ENCODE data around the gene CXCL16. TPM values are rescaled to one million over a fixed set of nuclear protein-coding genes. Genes with fewer than 3 reads are reported as not detected.

Gene CXCL16
- total and polyA plus RNA-seq, 2 of the 13 experiments (the other 11 are each of a cell fraction or from before 2014, with no cell fraction given), result 9.4 to 101 TPM

DNA sequence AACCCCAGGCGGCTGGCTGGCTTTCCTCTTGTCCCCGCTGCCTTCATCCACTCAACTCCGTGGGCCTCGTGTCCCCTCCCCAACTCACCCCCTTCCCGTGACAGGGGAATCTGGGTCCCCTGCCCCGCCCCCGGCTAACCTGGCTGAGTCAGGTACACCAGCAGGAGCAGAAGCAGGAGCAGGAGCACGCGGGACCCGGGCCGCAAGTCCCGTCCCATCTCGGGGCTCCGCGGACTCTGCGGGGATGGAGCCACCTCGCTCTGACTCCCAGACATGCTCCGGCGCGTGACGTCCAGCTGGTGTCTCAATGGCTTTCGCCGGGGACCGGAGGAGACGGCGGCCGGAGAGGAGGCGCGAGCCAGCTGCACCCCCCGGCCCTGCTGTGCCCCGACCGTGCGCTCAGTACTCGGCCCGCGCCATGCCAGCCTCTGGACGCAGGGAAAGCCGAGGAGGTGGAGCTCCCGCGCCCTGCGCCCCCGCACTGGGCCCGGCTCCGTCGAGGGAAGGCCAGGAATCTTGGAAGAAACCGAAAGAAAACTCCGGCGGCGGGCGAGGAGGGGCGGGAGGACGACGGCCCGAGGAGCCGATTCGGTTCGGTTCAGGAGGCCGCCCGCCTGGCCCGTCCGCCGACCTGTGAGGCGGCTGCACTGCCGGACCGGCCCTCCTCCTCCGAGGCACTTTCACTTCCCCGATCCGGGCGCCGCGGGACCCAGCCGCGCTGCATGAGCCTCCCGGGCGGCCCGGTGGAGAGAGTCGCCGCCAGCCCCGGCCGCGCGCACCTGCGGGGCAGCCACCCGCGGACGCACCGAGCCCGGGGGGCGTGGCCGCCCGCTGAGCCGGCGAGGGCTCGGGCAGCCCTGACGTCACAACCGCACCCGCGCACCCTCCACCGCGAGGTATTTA lies at the start of gene CXCL16, which contains the start of gene ZMYND15 (continued):
- TF ChIP-seq ARID5B (CRISPR knock-in tag; IDR thresholded peaks at IDR 0.05), result no peak
- TF ChIP-seq ZFP36L2 (CRISPR knock-in tag; IDR thresholded peaks at IDR 0.05), result no peak
- no peak for TF ChIP-seq FOSL1 (CRISPR knock-in tag; IDR thresholded peaks at IDR 0.05; ENCODE audit: borderline replicate concordance)
- TF ChIP-seq NFIB (CRISPR knock-in tag; IDR thresholded peaks at IDR 0.05; ENCODE audit: borderline replicate concordance), result no peak
- TF ChIP-seq CC2D1A (CRISPR knock-in tag; IDR thresholded peaks at IDR 0.05), result no peak
- no peak; the same call in 1 of the 2 replicates for TF ChIP-seq ZBTB20 (CRISPR knock-in tag; IDR thresholded peaks at IDR 0.05; ENCODE audit: borderline replicate concordance, low read depth)
- TF ChIP-seq, protein P1, sequence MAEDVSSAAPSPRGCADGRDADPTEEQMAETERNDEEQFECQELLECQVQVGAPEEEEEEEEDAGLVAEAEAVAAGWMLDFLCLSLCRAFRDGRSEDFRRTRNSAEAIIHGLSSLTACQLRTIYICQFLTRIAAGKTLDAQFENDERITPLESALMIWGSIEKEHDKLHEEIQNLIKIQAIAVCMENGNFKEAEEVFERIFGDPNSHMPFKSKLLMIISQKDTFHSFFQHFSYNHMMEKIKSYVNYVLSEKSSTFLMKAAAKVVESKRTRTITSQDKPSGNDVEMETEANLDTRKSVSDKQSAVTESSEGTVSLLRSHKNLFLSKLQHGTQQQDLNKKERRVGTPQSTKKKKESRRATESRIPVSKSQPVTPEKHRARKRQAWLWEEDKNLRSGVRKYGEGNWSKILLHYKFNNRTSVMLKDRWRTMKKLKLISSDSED (CRISPR knock-in tag; IDR thresholded peaks at IDR 0.05), result no peak
- TF ChIP-seq ZNF430 (CRISPR knock-in tag; IDR thresholded peaks at IDR 0.05), result no peak; the same call in 1 of the 2 replicates
- no peak for TF ChIP-seq TIGD3 (CRISPR knock-in tag; IDR thresholded peaks at IDR 0.05; ENCODE audit: borderline replicate concordance)
- TF ChIP-seq EEA1 (CRISPR knock-in tag; IDR thresholded peaks at IDR 0.05; ENCODE audit: borderline replicate concordance), result peak; percentile 53; the same call in 1 of the 2 replicates
- no peak for TF ChIP-seq SMC3 (IDR thresholded peaks at IDR 0.05; ENCODE audit: low read length)
- TF ChIP-seq NR0B2 (CRISPR knock-in tag; IDR thresholded peaks at IDR 0.05), result peak; percentile 60
- TF ChIP-seq, protein P2, sequence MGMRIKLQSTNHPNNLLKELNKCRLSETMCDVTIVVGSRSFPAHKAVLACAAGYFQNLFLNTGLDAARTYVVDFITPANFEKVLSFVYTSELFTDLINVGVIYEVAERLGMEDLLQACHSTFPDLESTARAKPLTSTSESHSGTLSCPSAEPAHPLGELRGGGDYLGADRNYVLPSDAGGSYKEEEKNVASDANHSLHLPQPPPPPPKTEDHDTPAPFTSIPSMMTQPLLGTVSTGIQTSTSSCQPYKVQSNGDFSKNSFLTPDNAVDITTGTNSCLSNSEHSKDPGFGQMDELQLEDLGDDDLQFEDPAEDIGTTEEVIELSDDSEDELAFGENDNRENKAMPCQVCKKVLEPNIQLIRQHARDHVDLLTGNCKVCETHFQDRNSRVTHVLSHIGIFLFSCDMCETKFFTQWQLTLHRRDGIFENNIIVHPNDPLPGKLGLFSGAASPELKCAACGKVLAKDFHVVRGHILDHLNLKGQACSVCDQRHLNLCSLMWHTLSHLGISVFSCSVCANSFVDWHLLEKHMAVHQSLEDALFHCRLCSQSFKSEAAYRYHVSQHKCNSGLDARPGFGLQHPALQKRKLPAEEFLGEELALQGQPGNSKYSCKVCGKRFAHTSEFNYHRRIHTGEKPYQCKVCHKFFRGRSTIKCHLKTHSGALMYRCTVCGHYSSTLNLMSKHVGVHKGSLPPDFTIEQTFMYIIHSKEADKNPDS (CRISPR knock-in tag; IDR thresholded peaks at IDR 0.05), result 0 out of 2 replicates have a peak, but pooled peaks have one; percentile 59
- TF ChIP-seq FLYWCH1 (CRISPR knock-in tag; IDR thresholded peaks at IDR 0.05), result no peak
- 0 out of 2 replicates have a peak, but pooled peaks have one; percentile 38 for TF ChIP-seq IRF9 (CRISPR knock-in tag; IDR thresholded peaks at IDR 0.05; ENCODE audit: borderline replicate concordance)
- TF ChIP-seq, protein P3, sequence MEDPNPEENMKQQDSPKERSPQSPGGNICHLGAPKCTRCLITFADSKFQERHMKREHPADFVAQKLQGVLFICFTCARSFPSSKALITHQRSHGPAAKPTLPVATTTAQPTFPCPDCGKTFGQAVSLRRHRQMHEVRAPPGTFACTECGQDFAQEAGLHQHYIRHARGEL (CRISPR knock-in tag; IDR thresholded peaks at IDR 0.05), result peak; percentile 57; the same call in 1 of the 2 replicates

All from HepG2 (cell line).